Neutrophil (primary cell): ENCODE data around the gene PXDC1.
"Not testable (repeated sequence)": the region's sequence is repeated elsewhere in the genome, so short reads cannot be mapped to it uniquely, and the experiment has no call there.

Experiments used
- H3K27ac ChIP-seq: fragments of 200-600 bp; sonication (generic); 2 replicates; pipeline ENCODE4 v1.5.1; 2016; ENCODE audit warnings: mild to moderate bottlenecking, moderate library complexity
- H3K27me3 ChIP-seq: fragments of 200-600 bp; sonication (generic); 2 replicates; pipeline ENCODE4 v1.6.0; 2016; ENCODE audit warnings: mild to moderate bottlenecking
- H3K36me3 ChIP-seq: fragments of 200-600 bp; sonication (generic); 2 replicates; pipeline ENCODE4 v1.5.1; 2017
- H3K4me1 ChIP-seq, 2 experiments: fragments of 200-600 bp in 1 of 2; sonication (generic) in 1 of 2; 1 replicate in 1 of 2; 2 replicates in 1 of 2; pipeline versions ENCODE4 v1.5.1 to v1.6.1; 2013 to 2016; ENCODE audit warnings: low read depth in 1 of 2, low read length in 1 of 2, mild to moderate bottlenecking in 1 of 2, moderate library complexity in 1 of 2; ENCODE audit not compliant: control insufficient read depth in 1 of 2, insufficient read depth in 1 of 2
- H3K4me3 ChIP-seq, 2 experiments: fragments of 200-600 bp in 1 of 2; sonication (generic) in 1 of 2; 1 replicate in 1 of 2; 2 replicates in 1 of 2; pipeline ENCODE4 v1.5.1; 2013 to 2016; ENCODE audit warnings: low read depth in 1 of 2, low read length in 1 of 2, mild to moderate bottlenecking in 1 of 2, moderate library complexity in 1 of 2
- H3K9me3 ChIP-seq: fragments of 200-600 bp; sonication (generic); 2 replicates; pipeline ENCODE4 v1.5.1; 2016
- TF ChIP-seq, protein P1 (sequence below): fragments of 200-600 bp; sonication (generic); IDR thresholded peaks from 2 replicates; pipeline ENCODE4 v1.5.1; 2016; ENCODE audit warnings: antibody characterized with exemption

Gene PXDC1

DNA sequence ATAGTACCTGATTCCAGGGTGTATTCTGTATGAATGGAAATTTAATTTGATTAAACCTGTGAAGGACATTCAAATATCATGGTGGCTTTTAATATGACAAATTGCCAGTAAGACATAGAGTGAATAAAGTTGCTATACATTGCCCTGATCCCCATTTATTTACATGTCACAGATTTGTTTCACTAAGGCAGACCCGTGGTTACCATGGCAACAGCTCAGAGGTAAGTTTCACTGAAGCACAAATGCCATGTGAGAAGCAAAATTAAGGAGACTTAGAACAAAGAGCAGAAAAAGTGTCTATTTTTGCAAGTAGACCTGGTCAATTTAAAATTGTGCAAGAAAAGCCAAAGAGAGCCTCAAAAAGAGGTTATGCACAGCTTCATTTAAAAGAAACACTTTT lies 63.7 kb downstream of the PXDC1 start:
- H3K9me3 ChIP-seq, result no peaks in the 10 kb centered on the region
- no peaks in the 10 kb centered on the region for H3K4me1 ChIP-seq
- TF ChIP-seq, protein P1, sequence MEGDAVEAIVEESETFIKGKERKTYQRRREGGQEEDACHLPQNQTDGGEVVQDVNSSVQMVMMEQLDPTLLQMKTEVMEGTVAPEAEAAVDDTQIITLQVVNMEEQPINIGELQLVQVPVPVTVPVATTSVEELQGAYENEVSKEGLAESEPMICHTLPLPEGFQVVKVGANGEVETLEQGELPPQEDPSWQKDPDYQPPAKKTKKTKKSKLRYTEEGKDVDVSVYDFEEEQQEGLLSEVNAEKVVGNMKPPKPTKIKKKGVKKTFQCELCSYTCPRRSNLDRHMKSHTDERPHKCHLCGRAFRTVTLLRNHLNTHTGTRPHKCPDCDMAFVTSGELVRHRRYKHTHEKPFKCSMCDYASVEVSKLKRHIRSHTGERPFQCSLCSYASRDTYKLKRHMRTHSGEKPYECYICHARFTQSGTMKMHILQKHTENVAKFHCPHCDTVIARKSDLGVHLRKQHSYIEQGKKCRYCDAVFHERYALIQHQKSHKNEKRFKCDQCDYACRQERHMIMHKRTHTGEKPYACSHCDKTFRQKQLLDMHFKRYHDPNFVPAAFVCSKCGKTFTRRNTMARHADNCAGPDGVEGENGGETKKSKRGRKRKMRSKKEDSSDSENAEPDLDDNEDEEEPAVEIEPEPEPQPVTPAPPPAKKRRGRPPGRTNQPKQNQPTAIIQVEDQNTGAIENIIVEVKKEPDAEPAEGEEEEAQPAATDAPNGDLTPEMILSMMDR, result no peak
- H3K27me3 ChIP-seq, result peaks cover 4% of the 10 kb centered on the region
- no peak overlapping the region for H3K27ac ChIP-seq
- H3K36me3 ChIP-seq, result no peaks in the 10 kb centered on the region
- H3K4me3 ChIP-seq, result no peak overlapping the region

- no peak overlapping the region for H3K4me3 ChIP-seq
- no peaks in the 10 kb centered on the region for H3K36me3 ChIP-seq
- H3K9me3 ChIP-seq, result no peaks in the 10 kb centered on the region
- H3K27me3 ChIP-seq, result peaks cover 4% of the 10 kb centered on the region
- H3K27ac ChIP-seq, result no peak overlapping the region
- TF ChIP-seq, protein P1, result no peak
- H3K4me1 ChIP-seq, result no peaks in the 10 kb centered on the region
Measured at GRCh38 chr6:3683331-3683730, 68.2 kb downstream of the PXDC1 start.

DNA sequence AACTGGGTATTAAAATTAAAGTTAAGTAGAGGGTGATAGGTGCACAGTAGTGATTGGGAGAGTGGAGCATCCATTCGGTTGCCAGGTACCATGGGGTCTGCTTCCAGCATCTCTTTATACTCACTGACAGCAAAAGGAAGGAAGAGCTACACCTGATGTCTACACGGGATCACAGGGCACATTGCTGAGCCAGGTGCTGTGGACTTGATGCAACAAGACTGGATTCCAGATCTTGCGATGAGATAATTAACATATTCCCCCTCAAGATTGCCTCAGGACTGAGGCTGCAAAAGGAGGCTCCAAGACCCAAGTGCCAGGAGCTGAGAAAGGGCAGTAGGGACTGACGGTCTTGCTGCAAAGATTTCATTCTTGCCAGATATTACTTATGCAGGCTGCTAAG lies 72.6 kb downstream of the PXDC1 start:
- no peak overlapping the region for H3K27ac ChIP-seq
- no peaks in the 10 kb centered on the region for H3K4me1 ChIP-seq
- H3K27me3 ChIP-seq, result peaks cover 4% of the 10 kb centered on the region
- no peaks in the 10 kb centered on the region for H3K9me3 ChIP-seq
- H3K4me3 ChIP-seq, result no peak overlapping the region
- TF ChIP-seq, protein P1, result no peak
- no peaks in the 10 kb centered on the region for H3K36me3 ChIP-seq

- H3K4me3 ChIP-seq, H3K27ac ChIP-seq, H3K4me1 ChIP-seq, H3K27me3 ChIP-seq, H3K9me3 ChIP-seq, H3K36me3 ChIP-seq: not testable (repeated sequence)
Measured at GRCh38 chr6:3677751-3678150, 73.8 kb downstream of the PXDC1 start.

DNA sequence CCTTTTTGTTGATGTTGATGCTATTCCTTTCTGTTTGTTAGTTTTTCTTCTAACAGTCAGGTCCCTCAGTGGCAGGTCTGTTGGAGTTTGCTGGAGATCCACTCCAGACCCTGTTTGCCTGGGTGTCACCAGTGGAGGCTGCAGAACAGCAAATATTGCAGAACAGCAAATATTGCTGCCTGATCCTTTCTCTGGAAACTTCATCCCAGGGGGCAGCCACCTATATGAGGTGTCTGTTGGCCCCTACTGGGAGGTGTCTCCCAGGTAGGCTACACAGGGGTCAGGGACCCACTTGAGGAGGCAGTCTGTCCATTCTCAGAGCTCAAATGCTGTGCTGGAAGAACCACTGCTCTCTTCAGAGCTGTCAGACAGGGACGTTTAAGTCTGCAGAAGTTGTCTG lies 74.2 kb downstream of the PXDC1 start:
- not testable (repeated sequence) for H3K4me3 ChIP-seq, H3K4me1 ChIP-seq

More for the DNA sequence above, 74.2 kb downstream of the PXDC1 start:
- not testable (repeated sequence) for H3K27me3 ChIP-seq, H3K27ac ChIP-seq, H3K9me3 ChIP-seq, H3K36me3 ChIP-seq
